Epithelial cell of esophagus (primary cell): ENCODE data around the gene HBS1L.

Experiments
- DNase-seq: peaks from one replicate; pipeline ENCODE4 v3.0.0; 2010; ENCODE audit warnings: low read depth
- H3K4me3 ChIP-seq: 2 replicates; pipeline ENCODE4 v1.5.1; 2011; ENCODE audit warnings: mild to moderate bottlenecking, low read length, control low read depth
- TF ChIP-seq, protein P1 (sequence below): IDR thresholded peaks from 2 replicates; pipeline ENCODE4 v1.5.1; 2011; ENCODE audit warnings: low read depth, mild to moderate bottlenecking, low read length, control low read depth, inconsistent platforms; ENCODE audit not compliant: insufficient read depth; ENCODE audit errors: missing control alignments

Gene HBS1L

GRCh38 chr6:134918418-134918961 is 136.1 kb downstream of the HBS1L start:
- no peak overlapping the region for H3K4me3 ChIP-seq
- DNase-seq = no peak
- TF ChIP-seq, protein P1, sequence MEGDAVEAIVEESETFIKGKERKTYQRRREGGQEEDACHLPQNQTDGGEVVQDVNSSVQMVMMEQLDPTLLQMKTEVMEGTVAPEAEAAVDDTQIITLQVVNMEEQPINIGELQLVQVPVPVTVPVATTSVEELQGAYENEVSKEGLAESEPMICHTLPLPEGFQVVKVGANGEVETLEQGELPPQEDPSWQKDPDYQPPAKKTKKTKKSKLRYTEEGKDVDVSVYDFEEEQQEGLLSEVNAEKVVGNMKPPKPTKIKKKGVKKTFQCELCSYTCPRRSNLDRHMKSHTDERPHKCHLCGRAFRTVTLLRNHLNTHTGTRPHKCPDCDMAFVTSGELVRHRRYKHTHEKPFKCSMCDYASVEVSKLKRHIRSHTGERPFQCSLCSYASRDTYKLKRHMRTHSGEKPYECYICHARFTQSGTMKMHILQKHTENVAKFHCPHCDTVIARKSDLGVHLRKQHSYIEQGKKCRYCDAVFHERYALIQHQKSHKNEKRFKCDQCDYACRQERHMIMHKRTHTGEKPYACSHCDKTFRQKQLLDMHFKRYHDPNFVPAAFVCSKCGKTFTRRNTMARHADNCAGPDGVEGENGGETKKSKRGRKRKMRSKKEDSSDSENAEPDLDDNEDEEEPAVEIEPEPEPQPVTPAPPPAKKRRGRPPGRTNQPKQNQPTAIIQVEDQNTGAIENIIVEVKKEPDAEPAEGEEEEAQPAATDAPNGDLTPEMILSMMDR = no peak

DNA sequence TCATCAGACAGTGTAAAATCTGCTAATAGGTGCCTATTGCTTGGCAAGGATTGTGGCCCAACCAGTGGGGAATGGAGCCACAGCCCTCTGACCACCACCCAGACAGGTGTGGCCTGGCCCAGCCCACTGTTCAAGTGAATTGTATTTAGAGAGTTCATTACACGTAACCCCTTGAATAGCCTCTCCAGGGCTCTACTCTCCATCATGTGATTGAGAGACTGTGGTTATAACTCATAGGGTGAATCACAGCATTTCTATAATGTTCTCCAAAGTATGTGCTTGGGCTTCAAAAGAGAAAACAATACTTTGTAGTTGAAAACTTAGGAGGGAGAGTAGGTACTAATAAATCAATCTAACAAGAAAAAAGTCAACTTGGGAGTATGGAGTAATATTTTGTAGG is 143.1 kb downstream of the HBS1L start:
- peak; percentile 89 for DNase-seq
- TF ChIP-seq, protein P1 = no peak
- H3K4me3 ChIP-seq = no peak overlapping the region

DNA sequence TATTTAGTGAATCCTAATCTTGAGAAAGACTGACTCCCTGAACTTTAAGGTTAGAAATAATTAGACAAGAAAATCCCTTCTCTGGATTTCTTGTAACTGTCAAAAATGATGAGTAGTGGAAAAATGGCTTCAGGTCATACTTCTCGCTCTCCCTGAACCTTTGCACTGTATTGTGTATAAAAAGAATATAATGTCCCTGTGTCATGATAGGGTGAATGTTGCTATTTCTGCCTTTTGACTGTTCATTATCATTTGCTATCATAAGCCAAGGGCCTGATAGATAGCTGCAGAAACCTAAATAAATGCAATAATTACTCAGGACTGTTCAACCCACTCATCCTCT is 144.1 kb downstream of the HBS1L start:
- TF ChIP-seq, protein P1 = no peak
- no peak overlapping the region for H3K4me3 ChIP-seq
- DNase-seq = no peak
